Stimulated activated CD8-positive, alpha-beta memory T cell treated with anti-CD3 and anti-CD28 coated beads, Interleukin-4, amount 100 ng/mL, for 24 hours (primary cell): ENCODE data around the gene OLAH.
A peak's percentile ranks its signal among the peaks of the same experiment; 100 is the strongest.

Source experiments
- DNase-seq: peaks from one replicate; pipeline ENCODE4 v3.0.0-alpha.2; 2020; ENCODE audit warnings: low read depth

Gene OLAH

DNA sequence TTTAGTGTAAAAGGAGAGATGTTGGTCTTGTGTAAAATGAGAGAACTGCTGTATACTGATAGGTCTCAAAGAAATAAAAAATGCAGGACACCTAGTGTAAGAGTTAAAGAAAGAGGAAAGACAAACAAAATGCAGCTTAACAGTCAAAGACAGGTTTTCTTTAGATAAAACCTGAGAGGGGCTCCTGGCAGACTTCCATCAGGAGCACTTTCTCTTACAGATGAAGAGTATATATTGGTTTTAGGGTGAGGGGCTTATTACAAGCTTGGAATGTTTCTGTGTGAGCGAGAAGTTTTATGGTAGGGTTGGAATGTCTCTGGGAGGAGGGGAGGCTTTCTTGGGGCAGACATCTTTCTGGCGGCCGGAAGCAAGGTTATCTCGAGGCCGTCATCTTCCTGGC lies 28.6 kb downstream of the OLAH start:
- DNase-seq, result no peak

- DNase-seq, result no peak
These were observed 31.7 kb downstream of the OLAH start for GRCh38 chr10:15075421-15075820.

DNA sequence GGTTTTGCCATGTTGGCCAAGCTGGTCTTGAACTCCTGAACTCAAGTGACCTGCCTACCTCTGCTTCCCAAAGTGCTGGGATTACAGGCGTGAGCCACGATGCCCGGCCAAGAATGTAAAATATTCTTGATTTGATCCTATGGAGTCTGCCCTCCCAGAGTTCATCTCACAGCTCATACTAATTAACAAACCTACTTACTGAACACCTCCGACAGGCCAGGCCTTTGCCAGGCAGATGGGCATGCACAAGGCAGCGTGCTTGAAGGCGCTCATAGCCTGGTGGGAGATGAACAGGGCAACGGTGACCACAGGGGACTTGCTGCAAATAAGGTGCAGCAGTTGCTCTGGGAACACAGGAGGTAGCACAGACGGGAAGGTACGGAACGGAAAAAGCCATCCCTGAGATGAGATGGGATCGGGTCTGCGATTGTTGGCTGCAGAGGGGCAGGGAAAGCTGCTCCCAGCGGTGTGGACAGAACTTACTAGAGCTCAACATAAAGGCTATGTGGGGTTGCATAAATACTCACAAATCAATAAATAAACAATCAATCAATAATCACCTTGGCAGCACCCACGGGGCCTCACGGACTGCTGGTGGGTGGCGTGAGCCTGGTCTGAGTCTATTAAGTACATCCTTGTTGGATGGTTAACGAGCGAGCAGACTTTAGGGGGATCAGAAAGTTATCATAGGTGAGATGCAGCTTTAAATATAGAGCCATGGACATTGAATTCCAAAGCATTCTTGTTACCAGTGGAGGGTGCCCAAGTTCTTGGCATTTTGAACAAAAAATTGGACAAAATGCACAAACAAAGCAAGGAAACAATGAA lies 40.1 kb downstream of the OLAH start:
- DNase-seq, result no peak

DNA sequence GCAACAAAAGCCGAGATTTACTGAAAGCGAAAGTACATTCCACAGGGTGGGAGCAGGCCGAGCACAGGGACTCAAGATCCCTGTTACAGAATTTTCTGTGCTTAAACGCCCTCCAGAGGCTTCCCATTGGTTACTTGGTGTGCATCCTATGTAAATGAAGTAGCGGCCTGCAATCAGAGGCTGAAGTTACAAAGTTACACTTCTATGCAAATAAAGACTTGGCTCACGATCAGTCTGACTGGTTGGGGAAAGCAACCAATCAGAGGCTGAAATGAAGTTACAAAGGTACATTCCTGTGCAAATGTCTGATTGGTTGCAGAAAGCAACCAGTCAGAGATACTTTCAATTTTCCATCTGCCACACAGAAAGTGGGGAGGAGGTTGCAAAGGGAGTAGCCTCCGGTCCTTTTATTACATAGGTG lies 40.8 kb downstream of the OLAH start:
- DNase-seq, result no peak

GRCh38 chr10:15088428-15089261 lies 44.9 kb downstream of the OLAH start, which contains the start of gene ACBD7:
ACBD7 (minus strand) TSS chr10:15088776; CDS start chr10:15088728, 48 bp downstream.
- DNase-seq, result peak; percentile 79

DNA sequence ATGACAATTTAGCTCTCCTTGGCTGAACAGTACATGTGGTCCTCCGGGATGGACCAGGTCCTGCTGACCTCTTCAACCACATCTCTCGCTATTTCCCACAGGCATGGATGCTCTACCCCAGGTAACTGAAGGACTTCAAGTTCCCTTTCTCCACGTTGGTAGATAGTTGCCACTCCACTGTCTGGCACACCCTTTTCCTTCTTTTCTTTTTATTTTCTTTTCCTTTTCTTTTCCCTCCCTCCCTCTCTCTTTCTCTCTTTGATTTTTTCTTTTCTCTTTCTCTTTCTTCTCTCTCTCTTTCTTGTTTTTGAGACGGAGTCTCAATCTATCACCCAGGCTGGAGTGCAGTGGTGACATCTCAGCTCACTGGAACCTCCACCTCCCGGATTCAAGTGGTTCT lies 47.7 kb downstream of the OLAH start:
- no peak for DNase-seq

DNA sequence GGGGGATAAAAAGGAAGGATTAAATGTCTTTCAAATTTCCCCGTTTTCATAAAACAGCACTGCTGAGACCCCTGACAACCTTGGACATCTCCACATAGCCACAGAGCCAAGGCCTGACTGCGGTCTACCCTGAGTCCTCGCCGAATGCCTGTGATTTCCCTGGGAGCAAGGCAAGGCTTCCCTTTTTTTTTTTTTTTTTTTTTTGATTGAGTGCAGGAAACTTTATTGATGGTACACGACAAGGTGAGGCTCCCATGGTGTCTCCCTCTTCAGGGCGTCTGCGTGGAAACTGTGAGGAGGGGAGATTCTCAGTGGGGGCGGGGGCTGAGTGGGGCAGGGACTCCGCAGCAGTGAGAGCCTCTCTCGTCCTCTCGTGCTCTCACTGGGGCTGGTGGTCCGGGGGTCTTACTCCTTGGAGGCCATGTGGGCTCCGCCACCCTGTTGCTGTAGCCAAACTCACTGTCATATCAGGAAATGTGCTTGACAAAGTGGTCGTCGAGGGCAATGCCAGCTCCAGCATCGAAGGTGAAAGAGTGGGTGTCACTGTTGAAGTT lies 49.2 kb downstream of the OLAH start:
- DNase-seq, result no peak

GRCh38 chr10:15096661-15097010 lies 52.9 kb downstream of the OLAH start:
- DNase-seq, result no peak

- DNase-seq, result peak; percentile 96
These were observed 53.5 kb downstream of the OLAH start, which contains the start of gene RPP38 for GRCh38 chr10:15097011-15097812. RPP38 (plus strand) TSS chr10:15097355; CDS start chr10:15103315, 5,960 bp downstream.

- no peak for DNase-seq
These were observed 56.1 kb downstream of the OLAH start for GRCh38 chr10:15099886-15100285.

DNA sequence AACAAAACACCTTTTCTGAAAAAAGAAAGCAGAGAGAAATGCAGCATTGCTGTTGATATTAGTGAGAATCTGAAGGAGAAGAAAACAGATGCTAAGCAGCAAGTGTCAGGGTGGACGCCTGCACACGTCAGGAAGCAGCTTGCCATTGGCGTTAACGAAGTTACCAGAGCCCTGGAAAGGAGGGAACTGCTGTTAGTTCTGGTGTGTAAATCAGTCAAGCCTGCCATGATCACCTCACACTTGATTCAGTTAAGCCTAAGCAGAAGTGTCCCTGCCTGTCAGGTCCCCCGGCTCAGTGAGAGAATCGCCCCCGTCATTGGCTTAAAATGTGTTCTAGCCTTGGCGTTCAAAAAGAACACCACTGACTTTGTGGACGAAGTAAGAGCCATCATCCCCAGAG lies 59.8 kb downstream of the OLAH start:
- DNase-seq, result no peak

DNA sequence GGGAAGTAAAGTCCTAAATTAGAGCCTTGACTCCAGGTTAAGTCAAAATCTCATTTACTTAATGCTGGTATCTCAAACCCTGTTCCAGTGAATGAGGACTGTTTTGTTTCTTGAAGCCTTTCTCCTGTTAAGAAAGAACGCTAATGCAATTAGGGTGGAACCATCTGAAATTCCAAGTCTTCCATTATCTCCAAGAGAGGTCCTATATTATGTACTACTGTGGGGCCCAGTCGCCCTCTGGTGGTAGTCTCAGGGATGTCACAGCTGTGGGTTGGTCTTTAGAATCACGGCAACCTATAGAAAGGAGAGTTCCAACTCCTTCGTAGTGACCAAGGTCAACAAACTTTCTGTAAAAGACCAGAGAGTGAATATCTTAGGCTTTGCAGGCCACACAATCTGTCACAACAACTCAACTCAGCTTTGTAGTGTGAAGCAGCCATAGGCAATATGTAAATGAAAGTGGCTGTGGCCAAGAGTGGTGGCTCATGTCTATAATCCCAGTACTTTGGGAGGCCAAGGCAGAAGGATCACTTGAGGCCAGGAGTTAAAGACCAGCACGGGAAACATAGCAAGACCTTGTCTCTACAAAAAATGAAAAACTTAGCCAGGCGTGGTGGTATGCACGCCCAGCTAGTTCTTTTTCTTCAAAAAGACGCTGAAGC lies 62.7 kb downstream of the OLAH start:
- peak; percentile 47 for DNase-seq

DNA sequence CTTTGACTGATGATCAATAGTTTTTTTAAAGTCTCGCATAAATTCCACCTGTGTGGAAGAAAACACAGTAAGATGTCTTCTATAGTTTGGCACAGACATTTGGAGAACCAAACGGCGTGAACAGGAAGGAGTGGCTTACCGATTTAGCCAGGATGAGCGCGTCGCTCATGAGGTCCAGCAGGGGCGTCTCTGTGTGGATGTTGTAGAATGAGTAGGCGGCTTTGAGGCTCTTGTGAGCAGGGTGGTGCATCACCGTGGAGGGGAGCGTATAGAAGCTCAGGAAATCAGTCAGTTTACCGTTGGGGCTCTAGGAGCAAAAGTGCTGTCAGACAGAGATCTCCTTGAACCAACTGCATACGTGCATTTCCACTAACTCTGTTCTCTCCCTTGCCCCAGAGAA lies 68.9 kb downstream of the OLAH start:
- DNase-seq, result no peak

DNA sequence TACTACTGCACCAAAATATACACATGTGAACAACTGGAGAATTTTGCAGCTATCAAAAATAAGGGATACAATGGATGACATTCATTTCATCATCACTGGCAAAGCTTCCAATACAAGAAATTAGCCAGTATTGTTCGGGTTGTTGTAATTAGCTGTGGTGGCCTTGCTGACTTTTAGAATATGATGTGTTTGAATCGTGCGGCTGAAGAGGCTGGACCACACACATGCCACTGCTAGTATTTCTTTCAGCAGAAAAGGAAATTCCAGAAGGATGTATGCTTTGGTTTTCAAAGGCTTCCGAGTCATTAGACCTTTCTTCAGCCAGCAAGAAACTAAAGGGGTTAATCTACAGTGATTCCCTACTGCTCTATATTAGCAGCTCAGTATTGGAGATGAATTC lies 70.0 kb downstream of the OLAH start:
- no peak for DNase-seq

DNA sequence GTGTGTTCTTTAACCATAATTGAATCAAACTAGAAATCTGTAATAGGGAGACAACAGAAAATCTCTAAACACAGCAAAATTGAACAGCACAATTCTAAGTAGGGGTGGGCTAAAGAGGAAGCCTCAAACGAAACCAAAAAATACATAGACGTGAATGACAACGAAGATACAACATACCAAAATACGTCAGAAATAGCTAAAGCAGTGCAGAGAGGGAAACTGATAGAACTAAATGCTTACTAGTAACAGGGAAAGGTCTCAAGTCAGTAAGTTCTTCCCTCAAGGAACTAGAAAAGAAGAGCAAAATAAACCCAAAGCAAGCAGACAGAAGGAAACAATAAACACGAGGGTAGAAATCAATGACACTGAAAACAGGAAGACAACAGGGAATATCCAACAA lies 72.5 kb downstream of the OLAH start:
- no peak for DNase-seq

GRCh38 chr10:15118615-15119014 lies 74.9 kb downstream of the OLAH start:
- no peak for DNase-seq

GRCh38 chr10:15120523-15120922 lies 76.8 kb downstream of the OLAH start:
- no peak for DNase-seq

DNA sequence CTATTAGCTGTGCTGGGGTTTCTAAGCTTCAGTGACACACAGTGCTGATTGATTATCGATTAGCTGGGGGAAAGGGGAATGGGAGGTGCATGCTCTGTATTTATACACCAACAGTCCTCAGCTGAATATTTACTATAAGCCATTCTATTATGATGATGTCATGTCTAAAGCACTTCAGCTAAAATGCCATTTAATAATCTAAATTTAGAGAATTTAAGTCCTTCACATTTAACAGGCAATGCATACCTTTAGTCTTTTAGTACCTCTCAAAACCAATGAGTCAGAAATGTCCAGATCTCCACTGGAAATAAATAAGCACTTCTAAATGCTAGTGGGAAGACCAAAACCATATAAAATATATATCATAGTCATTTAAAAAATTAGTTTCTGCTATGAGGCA lies 78.0 kb downstream of the OLAH start:
- no peak for DNase-seq

DNA sequence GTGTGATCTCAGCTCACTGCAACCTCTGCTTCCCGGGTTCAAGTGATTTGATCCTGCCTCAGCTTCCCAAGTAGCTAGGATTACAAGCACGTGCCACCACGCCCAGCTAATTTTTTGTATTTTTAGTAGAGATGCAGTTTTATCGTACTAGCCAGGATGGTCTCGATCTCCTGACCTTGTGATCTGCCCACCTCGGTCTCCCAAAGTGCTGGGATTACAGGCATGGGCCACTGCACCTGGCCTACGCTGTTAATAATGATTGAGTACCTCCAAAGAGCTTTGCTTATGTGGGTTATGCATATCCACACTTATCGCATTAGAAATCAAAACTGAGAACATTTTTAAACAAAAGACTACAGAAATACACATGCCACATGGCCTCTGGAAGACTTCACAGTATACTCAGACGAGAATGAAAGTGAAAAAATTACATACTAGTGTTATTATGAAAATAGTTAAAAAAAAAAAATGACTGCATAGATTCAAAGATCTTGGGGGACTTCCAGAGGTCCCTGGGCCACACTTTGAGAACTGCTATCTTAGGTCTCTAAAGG lies 78.8 kb downstream of the OLAH start:
- no peak for DNase-seq
